ENCODE measurements around the gene SGSM2.
A peak's percentile ranks its signal among the peaks of the same experiment; 100 is the strongest.

Gene SGSM2

DNA sequence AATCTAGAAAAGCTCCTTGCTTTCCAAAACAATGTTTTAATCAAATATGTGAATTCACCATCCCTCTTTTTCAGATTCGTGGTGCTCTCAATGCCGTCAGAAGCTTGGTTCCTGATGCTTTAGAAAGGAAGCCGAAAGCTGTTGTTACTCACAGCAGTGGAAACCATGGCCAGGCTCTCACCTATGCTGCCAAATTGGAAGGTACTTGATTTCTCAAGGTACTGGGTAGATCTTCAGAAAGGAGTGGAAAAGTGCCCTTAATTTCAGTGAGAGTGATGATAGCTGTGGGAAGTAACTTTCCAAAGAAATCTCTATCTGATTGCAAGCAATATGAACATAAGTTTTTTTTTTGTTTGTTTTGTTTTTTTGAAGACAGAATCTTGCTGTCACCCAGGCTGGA is 19.5 kb upstream of the SGSM2 start:
- in situ Hi-C loops (cut with HindIII; ENCODE audit: low pct_unique_long_range_greater_than_20kb, low sequenced_read_pairs) = no loop called here
- DNase-seq (ENCODE audit: low read depth in 1 of 2, low spot score in 1 of 2) = no peak
- TF ChIP-seq JUND (IDR thresholded peaks at IDR 0.05; ENCODE audit: low read depth) = no peak

DNA sequence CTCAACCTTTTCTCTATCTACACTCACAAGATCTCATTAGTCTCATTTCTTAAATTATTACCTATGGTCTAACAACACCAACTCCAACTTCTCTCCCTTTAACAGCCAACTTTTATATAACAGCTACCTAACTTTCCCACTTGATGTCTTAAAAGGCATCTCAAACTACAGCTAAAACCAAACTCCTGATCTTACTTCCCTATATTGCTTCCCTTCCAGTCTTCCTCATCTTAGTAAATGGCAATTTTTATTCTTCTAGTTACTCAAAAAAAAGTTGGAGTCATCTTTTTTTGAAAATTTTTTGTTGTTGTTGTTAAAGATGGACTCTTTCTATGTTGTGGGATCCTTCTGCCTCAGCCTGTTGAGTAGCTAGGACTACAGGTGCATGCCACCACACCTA is 18.2 kb upstream of the SGSM2 start:
- TF ChIP-seq JUND (IDR thresholded peaks at IDR 0.05; ENCODE audit: low read depth) = no peak
- no peak for DNase-seq (ENCODE audit: low read depth in 1 of 2, low spot score in 1 of 2)
- in situ Hi-C loops (cut with HindIII; ENCODE audit: low pct_unique_long_range_greater_than_20kb, low sequenced_read_pairs) = no loop called here

DNA sequence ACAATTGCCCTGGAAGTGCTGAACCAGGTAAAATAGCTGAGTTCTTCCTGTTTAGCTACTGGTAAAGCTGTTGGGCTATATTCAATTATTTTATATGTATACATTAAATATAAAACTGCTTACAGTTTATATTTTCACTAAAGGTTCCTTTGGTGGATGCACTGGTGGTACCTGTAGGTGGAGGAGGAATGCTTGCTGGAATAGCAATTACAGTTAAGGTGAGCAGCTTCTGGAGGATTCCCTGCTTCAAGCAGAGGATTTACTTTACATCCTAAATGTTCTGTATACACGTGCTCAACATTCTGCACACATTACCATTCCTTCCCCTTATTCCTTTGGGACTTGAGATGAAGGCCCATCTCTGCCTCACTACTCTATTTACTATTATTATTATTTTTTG is 15.9 kb upstream of the SGSM2 start:
- no peak for TF ChIP-seq JUND (IDR thresholded peaks at IDR 0.05; ENCODE audit: low read depth)
- in situ Hi-C loops (cut with HindIII; ENCODE audit: low pct_unique_long_range_greater_than_20kb, low sequenced_read_pairs) = no loop called here
- no peak for DNase-seq (ENCODE audit: low read depth in 1 of 2, low spot score in 1 of 2)

DNA sequence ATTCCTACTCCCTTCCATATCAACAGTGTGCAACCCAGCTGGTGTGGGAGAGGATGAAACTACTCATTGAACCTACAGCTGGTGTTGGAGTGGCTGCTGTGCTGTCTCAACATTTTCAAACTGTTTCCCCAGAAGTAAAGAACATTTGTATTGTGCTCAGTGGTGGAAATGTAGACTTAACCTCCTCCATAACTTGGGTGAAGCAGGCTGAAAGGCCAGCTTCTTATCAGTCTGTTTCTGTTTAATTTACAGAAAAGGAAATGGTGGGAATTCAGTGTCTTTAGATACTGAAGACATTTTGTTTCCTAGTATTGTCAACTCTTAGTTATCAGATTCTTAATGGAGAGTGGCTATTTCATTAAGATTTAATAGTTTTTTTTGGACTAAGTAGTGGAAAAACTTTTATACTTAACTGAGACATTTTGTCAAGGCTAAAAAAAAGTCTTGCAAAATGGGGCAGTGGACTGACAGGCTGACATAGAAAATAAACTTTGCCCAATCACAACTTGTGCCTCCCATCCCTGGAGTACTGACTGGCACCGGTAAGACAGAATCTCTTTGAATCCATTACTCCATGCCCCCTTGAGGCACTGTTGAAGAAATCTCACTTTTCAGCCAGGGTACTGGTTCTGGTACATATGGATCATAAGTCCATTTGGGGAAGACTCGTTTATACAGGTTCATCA is 13.5 kb upstream of the SGSM2 start:
- no peak for TF ChIP-seq JUND (IDR thresholded peaks at IDR 0.05; ENCODE audit: low read depth)
- in situ Hi-C loops (cut with HindIII; ENCODE audit: low pct_unique_long_range_greater_than_20kb, low sequenced_read_pairs) = no loop called here

DNA sequence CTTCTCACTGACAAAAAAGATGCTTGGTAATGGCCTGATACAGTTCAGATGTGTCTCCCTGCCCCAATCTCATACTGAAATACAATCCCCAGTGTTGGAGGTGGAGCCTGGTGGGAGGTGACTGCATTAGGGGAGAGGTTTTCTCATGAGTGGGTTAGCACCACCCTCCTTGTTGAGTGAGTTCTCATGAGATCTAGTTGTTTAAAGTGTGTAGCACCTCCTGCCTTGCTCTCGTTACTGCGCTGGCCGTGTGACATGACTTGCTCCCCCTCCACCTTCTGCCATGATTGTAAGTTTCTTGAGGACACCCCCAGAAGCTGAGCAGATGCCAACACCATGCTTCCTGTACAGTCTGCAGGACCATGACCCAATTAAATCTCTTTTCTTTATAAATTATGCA is 6.0 kb upstream of the SGSM2 start:
- no peak for DNase-seq (ENCODE audit: low read depth in 1 of 2, low spot score in 1 of 2)
- no peak for TF ChIP-seq JUND (IDR thresholded peaks at IDR 0.05; ENCODE audit: low read depth)
- in situ Hi-C loops (cut with HindIII; ENCODE audit: low pct_unique_long_range_greater_than_20kb, low sequenced_read_pairs) = no loop called here

More for the DNA sequence above, 13.5 kb upstream of the SGSM2 start:
- no peak for DNase-seq (ENCODE audit: low read depth in 1 of 2, low spot score in 1 of 2)

DNA sequence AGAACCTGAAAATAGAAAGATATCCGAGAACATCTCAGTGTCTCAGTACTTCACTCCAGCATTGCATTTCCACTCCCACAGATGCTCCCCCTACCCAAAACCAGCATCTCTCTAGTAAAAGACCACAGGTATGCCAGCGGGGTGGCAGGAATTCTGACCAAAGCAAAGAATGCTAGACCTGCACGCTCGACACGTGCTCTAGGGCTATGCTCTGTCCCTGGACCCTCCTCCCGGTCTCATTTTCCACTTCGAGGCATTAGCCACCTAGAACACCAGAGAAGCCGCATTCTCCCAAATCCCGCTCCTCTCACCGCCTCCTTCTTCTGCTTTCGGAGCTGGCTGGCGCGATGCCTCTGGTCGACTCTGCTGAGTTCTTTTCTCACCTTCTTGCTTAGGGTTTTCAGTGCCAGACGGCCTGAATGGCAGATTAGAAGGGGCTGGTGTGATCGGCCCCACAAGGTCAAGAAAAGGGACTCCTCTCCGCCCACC is 1.5 kb upstream of the SGSM2 start:
- no peak for DNase-seq (ENCODE audit: low read depth in 1 of 2, low spot score in 1 of 2)
- no peak for TF ChIP-seq JUND (IDR thresholded peaks at IDR 0.05; ENCODE audit: low read depth)
- in situ Hi-C loops (cut with HindIII; ENCODE audit: low pct_unique_long_range_greater_than_20kb, low sequenced_read_pairs) = no loop called here

DNA sequence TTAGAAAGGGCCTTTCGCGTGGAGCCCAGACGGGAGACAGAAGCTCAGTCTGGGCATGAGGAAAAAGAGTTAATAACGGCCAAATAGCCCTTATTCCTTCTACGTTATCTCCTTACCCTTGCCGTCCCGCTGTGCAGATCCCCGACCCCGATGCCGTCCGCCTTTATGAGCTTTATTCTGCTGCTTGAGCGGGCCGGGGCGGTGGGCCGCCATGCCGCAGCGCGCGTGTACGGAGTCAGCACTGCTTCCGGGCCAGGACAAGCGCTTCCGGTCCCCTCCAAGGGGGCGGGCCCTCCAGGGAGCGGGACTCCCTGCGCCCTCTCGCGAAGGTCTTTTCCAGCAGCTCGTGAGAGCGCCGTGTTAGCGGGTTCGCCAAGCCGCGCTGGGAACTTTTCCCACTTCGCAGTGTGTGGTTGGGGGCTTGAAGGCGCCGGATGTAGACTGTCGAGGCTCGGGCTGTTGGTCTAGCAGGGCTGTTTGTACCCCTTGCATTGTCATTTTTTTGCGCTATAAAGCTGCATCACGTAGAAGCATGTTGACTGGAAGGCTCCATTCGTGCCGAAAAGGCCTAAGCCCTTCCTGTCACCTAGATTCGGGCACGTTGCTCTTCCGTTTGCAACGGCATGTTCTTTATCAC is 968 bp upstream of the SGSM2 start, which contains the start of gene TSR1:
Gene TSR1, minus strand, starts transcription at position 243 of the 637 bp plus-strand sequence. Its CDS starts 30 bp downstream, at position 213.
- no peak; the same call in 1 of the 2 replicates for TF ChIP-seq JUND (IDR thresholded peaks at IDR 0.05; ENCODE audit: low read depth)
- peak; percentile 87 to 91 for DNase-seq (ENCODE audit: low read depth in 1 of 2, low spot score in 1 of 2)
- in situ Hi-C loops (cut with HindIII; ENCODE audit: low pct_unique_long_range_greater_than_20kb, low sequenced_read_pairs) = no loop called here

DNA sequence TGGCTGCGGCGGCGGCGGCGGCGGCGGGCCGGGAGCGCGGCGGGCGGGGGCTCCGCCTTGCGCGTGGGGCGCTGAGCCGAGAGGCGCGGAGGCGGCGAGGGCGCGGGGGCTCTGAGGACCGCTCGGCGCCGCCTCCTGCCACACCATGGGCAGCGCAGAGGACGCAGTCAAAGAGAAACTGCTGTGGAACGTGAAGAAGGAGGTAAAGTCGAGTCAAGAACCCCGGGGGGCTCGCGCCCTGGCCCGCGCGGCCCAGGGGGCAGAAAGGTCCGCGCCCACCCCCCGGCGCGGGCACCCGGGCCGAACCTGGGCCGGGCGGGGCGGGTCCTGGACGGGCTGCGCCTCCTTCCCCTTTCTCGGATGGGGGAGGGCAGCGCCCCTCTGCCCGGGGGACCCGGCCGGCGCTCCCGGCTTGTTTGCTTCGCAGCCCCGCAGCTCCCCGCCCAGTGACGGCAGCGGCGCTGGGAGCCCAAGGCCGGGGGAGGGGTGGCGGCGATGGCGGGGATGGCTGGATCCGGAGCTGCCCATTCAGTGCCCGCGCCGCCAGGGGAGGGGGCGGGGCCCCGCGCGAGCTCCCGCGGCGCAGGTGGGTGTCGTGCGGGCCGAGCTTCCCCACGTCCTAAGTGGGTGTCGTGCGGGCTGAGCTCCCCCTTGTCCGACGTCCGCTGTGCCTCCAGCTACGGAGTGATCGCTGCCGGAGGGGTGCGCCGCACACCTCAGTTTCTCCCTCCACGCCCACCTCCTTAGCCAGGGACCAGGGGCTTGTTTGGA is 428 bp downstream of the SGSM2 start:
- TF ChIP-seq JUND (IDR thresholded peaks at IDR 0.05; ENCODE audit: low read depth) = no peak
- peak; percentile 81 to 85 for DNase-seq (ENCODE audit: low read depth in 1 of 2, low spot score in 1 of 2)
- in situ Hi-C loops (cut with HindIII; ENCODE audit: low pct_unique_long_range_greater_than_20kb, low sequenced_read_pairs) = no loop called here

DNA sequence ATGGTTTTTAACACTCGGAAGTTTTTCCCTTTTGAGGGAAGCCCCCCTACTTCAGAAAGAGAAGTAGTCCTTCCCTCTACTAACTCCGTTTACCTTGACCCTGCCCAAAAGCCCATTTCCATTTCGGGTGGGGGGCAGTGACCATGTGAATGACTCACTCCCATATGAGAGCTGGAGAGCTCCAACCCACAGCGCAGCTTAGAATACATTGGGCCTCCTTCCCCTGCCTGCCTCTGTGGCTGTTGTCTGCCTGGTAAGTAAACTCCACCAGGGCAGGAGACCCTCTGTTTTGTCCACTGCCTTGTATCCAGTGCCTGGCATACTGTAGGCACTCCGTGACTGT is 985 bp downstream of the SGSM2 start:
- in situ Hi-C loops (cut with HindIII; ENCODE audit: low pct_unique_long_range_greater_than_20kb, low sequenced_read_pairs) = no loop called here
- no peak for TF ChIP-seq JUND (IDR thresholded peaks at IDR 0.05; ENCODE audit: low read depth)
- no peak for DNase-seq (ENCODE audit: low read depth in 1 of 2, low spot score in 1 of 2)

DNA sequence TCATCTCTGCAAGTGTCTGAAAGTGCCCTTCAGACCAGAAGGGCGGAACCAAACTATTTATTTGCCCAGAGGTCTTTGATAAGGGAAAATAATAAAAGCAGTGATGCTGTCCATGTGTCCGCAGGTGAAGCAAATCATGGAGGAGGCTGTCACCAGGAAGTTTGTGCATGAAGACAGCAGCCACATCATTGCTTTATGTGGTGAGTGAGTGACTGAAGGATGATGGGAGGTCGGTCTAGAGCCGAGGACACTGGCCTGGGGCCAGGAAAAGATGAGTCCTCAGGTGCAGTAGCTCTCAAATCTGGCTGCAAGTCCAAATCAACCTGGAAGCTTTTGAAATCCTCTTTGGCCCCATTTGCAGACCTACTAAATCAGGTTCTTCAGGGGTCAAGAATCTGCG is 6.1 kb downstream of the SGSM2 start:
- no peak for DNase-seq (ENCODE audit: low read depth in 1 of 2, low spot score in 1 of 2)
- TF ChIP-seq JUND (IDR thresholded peaks at IDR 0.05; ENCODE audit: low read depth) = no peak
- in situ Hi-C loops (cut with HindIII; ENCODE audit: low pct_unique_long_range_greater_than_20kb, low sequenced_read_pairs) = no loop called here

DNA sequence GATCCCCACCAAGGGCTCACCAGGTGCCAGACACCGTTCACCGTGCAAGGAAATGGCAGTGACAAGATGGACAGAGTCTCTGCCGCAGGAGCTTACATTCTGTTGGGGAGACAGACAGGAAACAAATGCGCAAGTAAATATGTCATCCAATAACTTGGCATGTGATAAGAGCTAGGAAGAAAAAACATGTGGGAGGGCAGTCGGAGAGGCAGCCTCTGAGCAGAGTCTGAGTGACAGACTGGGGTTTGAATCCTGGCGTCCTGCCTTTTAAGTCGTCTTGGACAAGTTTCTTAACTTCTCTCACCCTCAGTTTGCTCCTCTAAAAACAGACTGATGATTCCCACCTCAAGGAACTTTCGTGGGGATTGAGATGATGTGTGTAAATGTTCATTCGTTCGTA is 7.2 kb downstream of the SGSM2 start:
- in situ Hi-C loops (cut with HindIII; ENCODE audit: low pct_unique_long_range_greater_than_20kb, low sequenced_read_pairs) = no loop called here
- DNase-seq (ENCODE audit: low read depth in 1 of 2, low spot score in 1 of 2) = no peak
- TF ChIP-seq JUND (IDR thresholded peaks at IDR 0.05; ENCODE audit: low read depth) = no peak

DNA sequence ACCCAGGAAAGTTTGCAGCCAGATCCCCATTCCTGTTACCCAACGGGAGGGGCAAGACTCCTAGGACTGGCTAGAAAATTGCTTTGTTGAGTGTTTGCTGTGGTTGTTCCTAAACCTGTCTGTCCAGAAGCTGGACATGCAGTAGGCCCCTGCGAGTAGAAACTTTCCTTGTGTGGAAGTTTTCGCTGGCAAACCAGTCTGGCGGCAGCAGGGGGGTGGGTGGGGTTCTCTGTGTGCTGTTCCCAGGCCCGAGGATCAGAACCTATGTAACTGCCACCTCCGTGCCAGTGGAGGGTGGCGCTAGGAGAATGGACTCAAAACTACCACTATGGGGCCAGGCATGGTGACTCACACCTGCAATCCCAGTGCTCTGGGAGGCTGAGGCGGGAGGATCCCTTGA is 9.2 kb downstream of the SGSM2 start:
- DNase-seq (ENCODE audit: low read depth in 1 of 2, low spot score in 1 of 2) = peak; percentile 64 to 97
- 0 out of 2 replicates have a peak, but pooled peaks have one; percentile 19 for TF ChIP-seq JUND (IDR thresholded peaks at IDR 0.05; ENCODE audit: low read depth)
- in situ Hi-C loops (cut with HindIII; ENCODE audit: low pct_unique_long_range_greater_than_20kb, low sequenced_read_pairs) = no loop called here
